Measurements from ENCODE around the gene PLPPR3. TPM values are rescaled to one million over a fixed set of nuclear protein-coding genes. Genes with fewer than 3 reads are reported as not detected.

Gene PLPPR3
- total RNA-seq, 1 donor from 2014 or later: not detected

DNA sequence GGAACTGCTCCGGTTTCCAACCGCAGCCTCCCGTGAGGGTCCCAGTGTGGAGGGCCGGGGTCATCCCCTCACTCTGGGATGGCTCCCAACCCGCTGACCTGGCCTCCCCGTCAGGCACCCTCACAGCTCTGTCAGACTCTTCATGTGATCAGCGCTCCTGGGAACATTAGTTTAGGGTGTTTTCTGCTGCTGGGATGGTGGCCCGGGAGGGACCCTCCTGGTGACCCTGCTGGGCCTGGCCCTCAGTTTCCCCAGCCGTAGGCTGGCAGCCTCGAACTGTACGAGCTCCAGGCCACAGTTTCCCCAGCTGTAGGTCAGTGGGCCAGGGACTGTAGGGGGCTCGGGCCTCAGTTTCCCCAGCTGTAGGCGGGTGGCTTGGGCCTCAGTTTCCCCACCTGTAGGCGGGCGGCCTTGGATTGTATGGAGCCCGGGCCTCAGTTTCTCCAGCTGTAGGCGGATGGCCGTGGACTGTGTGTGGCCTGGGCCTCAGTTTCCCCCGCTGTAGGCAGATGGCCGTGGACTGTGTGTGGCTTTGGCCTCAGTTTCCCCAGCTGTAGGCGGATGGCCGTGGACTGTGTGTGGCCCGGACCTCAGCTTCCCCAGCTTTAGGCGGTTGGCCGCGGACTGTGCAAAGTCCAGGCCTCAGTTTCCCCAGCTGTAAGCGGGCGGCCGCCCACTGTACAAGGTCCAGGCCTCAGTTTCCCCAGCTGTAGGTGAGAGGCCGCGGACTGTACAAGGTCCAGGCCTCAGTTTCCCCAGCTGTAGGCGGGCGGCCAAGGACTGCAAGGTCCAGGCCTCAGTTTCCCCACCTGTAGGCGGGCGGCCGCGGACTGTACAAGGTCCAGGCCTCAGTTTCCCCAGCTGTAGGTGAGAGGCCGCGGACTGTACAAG lies 25.8 kb downstream of the PLPPR3 start:
- H3K27ac ChIP-seq (replicated peaks): peak overlapping the region; percentile 88
- peaks cover 11% of the 10 kb centered on the region for H3K36me3 ChIP-seq
- H3K9me3 ChIP-seq (replicated peaks): no peaks in the 10 kb centered on the region
- TF ChIP-seq, protein P1, sequence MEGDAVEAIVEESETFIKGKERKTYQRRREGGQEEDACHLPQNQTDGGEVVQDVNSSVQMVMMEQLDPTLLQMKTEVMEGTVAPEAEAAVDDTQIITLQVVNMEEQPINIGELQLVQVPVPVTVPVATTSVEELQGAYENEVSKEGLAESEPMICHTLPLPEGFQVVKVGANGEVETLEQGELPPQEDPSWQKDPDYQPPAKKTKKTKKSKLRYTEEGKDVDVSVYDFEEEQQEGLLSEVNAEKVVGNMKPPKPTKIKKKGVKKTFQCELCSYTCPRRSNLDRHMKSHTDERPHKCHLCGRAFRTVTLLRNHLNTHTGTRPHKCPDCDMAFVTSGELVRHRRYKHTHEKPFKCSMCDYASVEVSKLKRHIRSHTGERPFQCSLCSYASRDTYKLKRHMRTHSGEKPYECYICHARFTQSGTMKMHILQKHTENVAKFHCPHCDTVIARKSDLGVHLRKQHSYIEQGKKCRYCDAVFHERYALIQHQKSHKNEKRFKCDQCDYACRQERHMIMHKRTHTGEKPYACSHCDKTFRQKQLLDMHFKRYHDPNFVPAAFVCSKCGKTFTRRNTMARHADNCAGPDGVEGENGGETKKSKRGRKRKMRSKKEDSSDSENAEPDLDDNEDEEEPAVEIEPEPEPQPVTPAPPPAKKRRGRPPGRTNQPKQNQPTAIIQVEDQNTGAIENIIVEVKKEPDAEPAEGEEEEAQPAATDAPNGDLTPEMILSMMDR (IDR thresholded peaks at IDR 0.05; ENCODE audit: borderline replicate concordance): no peak
- H3K4me1 ChIP-seq: peaks cover 65% of the 10 kb centered on the region
- H3K27me3 ChIP-seq (ENCODE audit: low read depth): no peaks in the 10 kb centered on the region
- DNase-seq: no peak
- intact Hi-C loops (cut with micrococcal nuclease): no loop called here
- H3K4me3 ChIP-seq: peak overlapping the region; percentile 77

DNA sequence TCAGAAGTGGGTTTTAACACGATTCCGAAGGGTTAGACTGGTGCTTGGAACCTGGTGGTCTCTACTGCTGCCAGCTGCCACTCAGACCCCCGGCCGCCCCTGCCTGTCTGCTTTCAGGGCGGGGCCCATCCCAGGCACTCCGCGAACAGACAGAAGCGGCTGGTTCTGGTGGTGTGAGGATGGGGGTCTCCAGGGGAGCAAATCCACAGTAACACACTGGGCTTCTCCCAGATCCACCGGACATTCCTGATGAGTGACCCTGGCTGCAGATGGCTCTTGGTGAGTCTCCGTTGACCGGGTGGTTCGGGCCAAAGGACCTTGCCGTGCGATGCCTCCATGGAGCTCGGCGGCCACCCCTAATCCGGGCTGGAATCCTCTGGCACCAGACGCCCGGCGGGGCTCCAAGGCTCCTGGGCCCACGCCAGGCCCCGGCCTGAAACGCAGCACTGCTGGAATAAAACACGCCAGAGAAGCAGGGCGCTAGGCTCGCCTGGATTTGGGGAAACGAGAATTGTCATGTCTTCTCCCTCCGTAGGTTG lies 26.6 kb downstream of the PLPPR3 start:
- peak overlapping the region; percentile 57 for H3K27ac ChIP-seq (replicated peaks)
- peaks cover 63% of the 10 kb centered on the region for H3K4me1 ChIP-seq
- TF ChIP-seq, protein P1 (IDR thresholded peaks at IDR 0.05; ENCODE audit: borderline replicate concordance): no peak
- H3K36me3 ChIP-seq: peaks cover 9% of the 10 kb centered on the region
- DNase-seq: no peak
- H3K27me3 ChIP-seq (ENCODE audit: low read depth): no peaks in the 10 kb centered on the region
- intact Hi-C loops (cut with micrococcal nuclease): no loop called here
- no peaks in the 10 kb centered on the region for H3K9me3 ChIP-seq (replicated peaks)
- H3K4me3 ChIP-seq: no peak overlapping the region

DNA sequence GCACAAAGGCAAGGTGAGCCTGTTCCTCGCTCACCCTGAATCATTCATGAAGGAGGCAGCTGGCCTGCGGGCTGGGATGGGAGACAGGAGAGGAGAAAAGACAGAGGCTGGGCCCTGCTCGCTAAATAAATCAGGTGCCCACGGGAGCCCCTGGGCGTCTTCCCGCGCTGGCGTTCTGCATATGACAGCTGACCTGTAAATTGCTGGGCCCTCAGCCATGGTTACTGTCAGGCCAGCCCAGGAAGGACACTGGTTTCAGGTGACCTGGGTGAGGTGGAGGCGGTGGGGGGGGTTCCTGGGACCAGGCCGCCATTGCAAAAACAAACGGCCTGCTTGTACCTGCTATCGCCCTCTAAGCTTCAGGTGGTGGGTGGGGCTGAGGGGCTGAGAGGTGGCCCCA lies 27.9 kb downstream of the PLPPR3 start:
- no peaks in the 10 kb centered on the region for H3K27me3 ChIP-seq (ENCODE audit: low read depth)
- TF ChIP-seq, protein P1 (IDR thresholded peaks at IDR 0.05; ENCODE audit: borderline replicate concordance): no peak
- H3K4me1 ChIP-seq: peaks cover 63% of the 10 kb centered on the region
- no peaks in the 10 kb centered on the region for H3K36me3 ChIP-seq
- no peaks in the 10 kb centered on the region for H3K9me3 ChIP-seq (replicated peaks)
- H3K4me3 ChIP-seq: no peak overlapping the region
- DNase-seq: no peak
- intact Hi-C loops (cut with micrococcal nuclease): no loop called here
- H3K27ac ChIP-seq (replicated peaks): no peak overlapping the region

DNA sequence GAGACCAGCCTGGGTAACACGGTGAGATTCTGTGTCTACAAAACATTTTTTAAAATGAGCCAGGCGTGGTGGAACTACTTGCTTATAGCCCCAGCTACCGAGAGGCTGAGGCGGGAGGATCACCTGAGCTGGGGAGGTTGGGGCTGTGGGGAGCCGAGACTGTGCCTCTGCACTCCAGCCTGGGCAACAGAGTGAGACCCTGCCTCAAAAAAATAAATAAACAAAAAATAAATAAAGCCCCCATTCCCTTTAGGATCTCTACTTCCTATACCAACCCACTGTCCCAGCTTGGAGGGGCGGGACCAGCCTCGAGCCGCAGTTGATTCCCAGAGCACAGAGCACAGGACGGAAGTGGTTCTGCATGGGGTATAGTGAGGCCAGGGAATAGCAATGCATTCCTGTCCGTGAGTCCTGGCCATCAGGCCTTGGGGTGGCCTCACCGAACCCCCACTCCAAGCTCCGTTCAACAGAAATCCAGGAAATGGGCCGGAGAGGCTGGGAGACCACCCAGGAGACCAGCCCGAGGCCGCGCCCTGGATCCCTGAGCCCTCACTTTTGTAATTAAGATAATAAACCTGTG lies 29.4 kb downstream of the PLPPR3 start:
- no peaks in the 10 kb centered on the region for H3K27me3 ChIP-seq (ENCODE audit: low read depth)
- H3K4me1 ChIP-seq: peaks cover 68% of the 10 kb centered on the region
- TF ChIP-seq, protein P1 (IDR thresholded peaks at IDR 0.05; ENCODE audit: borderline replicate concordance): no peak
- H3K9me3 ChIP-seq (replicated peaks): no peaks in the 10 kb centered on the region
- H3K36me3 ChIP-seq: no peaks in the 10 kb centered on the region
- DNase-seq: no peak
- intact Hi-C loops (cut with micrococcal nuclease): no loop called here
- H3K27ac ChIP-seq (replicated peaks): peak overlapping the region; percentile 88
- H3K4me3 ChIP-seq: no peak overlapping the region

DNA sequence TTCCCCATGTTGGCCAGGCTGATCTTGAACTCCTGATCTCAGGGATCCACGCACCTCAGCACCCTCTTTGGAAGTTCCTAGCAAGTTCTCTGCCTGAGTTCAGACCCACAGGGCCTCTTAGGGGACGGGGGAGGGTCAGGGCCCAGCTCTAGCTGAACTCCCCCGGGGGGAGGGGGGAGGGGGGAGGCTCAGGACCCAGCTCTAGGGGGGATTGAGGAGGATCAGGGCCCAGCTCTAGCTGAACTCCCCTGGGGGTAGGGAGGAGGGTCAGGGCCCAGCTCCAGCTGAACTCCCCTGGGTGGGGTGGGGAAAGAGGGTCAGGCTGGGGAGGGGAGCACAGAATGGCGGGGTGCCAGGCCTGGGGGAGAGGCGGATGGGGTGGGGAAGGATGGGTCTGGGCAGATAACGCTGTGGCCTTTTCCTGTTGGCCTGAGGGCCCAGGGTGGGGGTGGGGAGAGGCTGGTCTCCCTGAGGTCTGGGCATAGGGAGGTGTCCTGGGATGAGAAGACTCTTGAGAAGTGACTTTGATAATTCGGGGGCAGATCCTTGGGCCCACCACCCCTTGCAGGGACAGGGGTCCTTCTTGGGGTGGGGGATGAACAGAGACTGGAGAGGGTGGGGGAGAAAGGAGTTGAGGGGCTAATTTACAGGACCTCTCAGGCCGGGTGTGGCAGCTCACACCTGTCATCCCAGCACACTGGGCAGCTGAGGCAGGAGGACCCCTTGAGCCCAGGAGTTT lies 30.0 kb downstream of the PLPPR3 start:
- no peak for DNase-seq
- H3K27ac ChIP-seq (replicated peaks): peak overlapping the region; percentile 88
- TF ChIP-seq, protein P1 (IDR thresholded peaks at IDR 0.05; ENCODE audit: borderline replicate concordance): no peak
- H3K27me3 ChIP-seq (ENCODE audit: low read depth): no peaks in the 10 kb centered on the region
- H3K4me1 ChIP-seq: peaks cover 69% of the 10 kb centered on the region
- intact Hi-C loops (cut with micrococcal nuclease): no loop called here
- H3K9me3 ChIP-seq (replicated peaks): no peaks in the 10 kb centered on the region
- no peaks in the 10 kb centered on the region for H3K36me3 ChIP-seq
- H3K4me3 ChIP-seq: no peak overlapping the region
